A549 (cell line): ENCODE data around the gene S100A13.

ENCODE experiments used
- CEBPB ChIP-seq, 2 experiments: fragments of >200 bp in 1 of 2; sonication (Bioruptor Twin) in 1 of 2; formaldehyde crosslinking in 1 of 2; IDR thresholded peaks; 2 replicates each; pipeline ENCODE4 v1.6.1; 2012 to 2016
- CHD4 ChIP-seq: fragments of 200-600 bp; sonication (generic); IDR thresholded peaks from 2 replicates; pipeline ENCODE4 v1.6.1; 2016; ENCODE audit warnings: antibody characterized with exemption, mild to moderate bottlenecking, borderline replicate concordance
- CTCF ChIP-seq: fragments of >200 bp; sonication (Bioruptor Twin); formaldehyde crosslinking; IDR thresholded peaks from 3 replicates; pipeline ENCODE4 v1.5.1; 2016
- FOSL2 ChIP-seq, 2 experiments: fragments of 450-650 bp in 1 of 2; fragments of >200 bp in 1 of 2; sonication (Bioruptor Twin) in 1 of 2; formaldehyde crosslinking; IDR thresholded peaks; 2 replicates each; pipeline versions ENCODE4 v1.5.0 to v1.6.1; 2016 to 2020; ENCODE audit warnings: mild to moderate bottlenecking in 1 of 2, moderate library complexity in 1 of 2
- JUN ChIP-seq, 2 experiments: fragments of >200 bp; sonication (Bioruptor Twin); formaldehyde crosslinking; IDR thresholded peaks; 2 replicates in 1 of 2; 3 replicates in 1 of 2; pipeline ENCODE4 v1.6.1; 2016 to 2017
- JUNB ChIP-seq: fragments of >200 bp; sonication (Bioruptor Twin); formaldehyde crosslinking; IDR thresholded peaks from 2 replicates; pipeline ENCODE4 v1.6.1; 2016
- MAFK ChIP-seq: fragments of 450-650 bp; IDR thresholded peaks from 2 replicates; pipeline ENCODE4 v1.6.1; 2014; ENCODE audit not compliant: partially characterized antibody
- MAX ChIP-seq: IDR thresholded peaks from 2 replicates; pipeline ENCODE4 v1.6.1; 2012
- NR3C1 ChIP-seq: fragments of >200 bp; sonication (Bioruptor Twin); formaldehyde crosslinking; IDR thresholded peaks from 3 replicates; pipeline ENCODE4 v1.6.1; 2017
- POLR2A ChIP-seq: IDR thresholded peaks from 2 replicates; pipeline ENCODE4 v1.6.1; 2012; ENCODE audit warnings: mild to moderate bottlenecking, low read length
- REST ChIP-seq: fragments of 200-600 bp; sonication (generic); IDR thresholded peaks from 2 replicates; pipeline ENCODE4 v1.6.1; 2016; ENCODE audit warnings: antibody characterized with exemption, mild to moderate bottlenecking, moderate library complexity
- RFX5 ChIP-seq: fragments of 450-650 bp; IDR thresholded peaks from 2 replicates; pipeline ENCODE4 v1.7.1; 2014; ENCODE audit warnings: antibody characterized with exemption, mild to moderate bottlenecking, moderate library complexity
- TF ChIP-seq, protein P1 (sequence below): IDR thresholded peaks from 2 replicates; pipeline ENCODE4 v1.6.1; 2012
- TF ChIP-seq, protein P2 (sequence below): fragments of 450-650 bp; IDR thresholded peaks from 2 replicates; pipeline ENCODE4 v1.6.1; 2014; ENCODE audit warnings: antibody characterized with exemption

DNA sequence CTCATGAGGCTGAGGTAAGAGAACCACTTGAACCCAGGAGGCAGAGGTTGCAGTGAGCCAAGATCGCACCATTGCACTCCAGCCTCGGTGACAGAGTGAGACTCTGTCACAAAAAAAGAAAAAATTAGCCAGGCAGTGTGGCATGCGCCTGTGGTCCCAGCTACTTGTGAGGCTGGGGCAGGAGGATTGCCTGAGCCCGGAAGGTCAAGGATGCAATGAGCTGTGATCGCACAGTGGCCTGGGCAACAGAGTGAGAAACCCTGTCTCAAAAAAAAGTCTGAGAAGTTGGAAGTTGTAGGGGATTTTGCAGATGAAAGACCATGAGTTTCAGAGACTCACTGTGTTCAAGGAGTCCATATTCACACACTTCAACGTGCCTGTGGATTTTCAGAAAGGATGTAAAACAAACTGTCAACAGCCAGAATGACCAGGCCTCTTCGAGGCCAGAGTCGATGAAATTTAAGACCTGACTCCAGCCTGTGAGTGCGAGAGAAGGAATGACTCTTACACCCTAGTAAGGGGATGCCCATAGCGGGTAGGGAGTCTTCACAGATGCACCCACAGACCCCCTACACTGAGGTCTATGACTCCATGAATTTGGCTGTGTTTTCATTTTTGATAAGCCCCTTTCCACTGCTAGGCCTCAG is 2.2 kb downstream of the S100A13 start:
- no peak for TF ChIP-seq CTCF
- TF ChIP-seq POLR2A, result no peak
- TF ChIP-seq CHD4, result no peak
- TF ChIP-seq REST, result no peak
- TF ChIP-seq, protein P1, sequence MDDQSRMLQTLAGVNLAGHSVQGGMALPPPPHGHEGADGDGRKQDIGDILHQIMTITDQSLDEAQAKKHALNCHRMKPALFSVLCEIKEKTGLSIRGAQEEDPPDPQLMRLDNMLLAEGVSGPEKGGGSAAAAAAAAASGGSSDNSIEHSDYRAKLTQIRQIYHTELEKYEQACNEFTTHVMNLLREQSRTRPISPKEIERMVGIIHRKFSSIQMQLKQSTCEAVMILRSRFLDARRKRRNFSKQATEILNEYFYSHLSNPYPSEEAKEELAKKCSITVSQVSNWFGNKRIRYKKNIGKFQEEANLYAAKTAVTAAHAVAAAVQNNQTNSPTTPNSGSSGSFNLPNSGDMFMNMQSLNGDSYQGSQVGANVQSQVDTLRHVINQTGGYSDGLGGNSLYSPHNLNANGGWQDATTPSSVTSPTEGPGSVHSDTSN, result no peak
- TF ChIP-seq NR3C1, result no peak
- no peak for TF ChIP-seq CEBPB (IDR thresholded peaks at IDR 0.05)
- no peak for TF ChIP-seq JUN (IDR thresholded peaks at IDR 0.05)
- no peak for TF ChIP-seq FOSL2 (IDR thresholded peaks at IDR 0.05)
- TF ChIP-seq FOSL2 (CRISPR knock-in tag; IDR thresholded peaks at IDR 0.05), result no peak
- no peak for TF ChIP-seq MAFK
- TF ChIP-seq MAX, result no peak
- TF ChIP-seq RFX5, result no peak
- TF ChIP-seq, protein P2, sequence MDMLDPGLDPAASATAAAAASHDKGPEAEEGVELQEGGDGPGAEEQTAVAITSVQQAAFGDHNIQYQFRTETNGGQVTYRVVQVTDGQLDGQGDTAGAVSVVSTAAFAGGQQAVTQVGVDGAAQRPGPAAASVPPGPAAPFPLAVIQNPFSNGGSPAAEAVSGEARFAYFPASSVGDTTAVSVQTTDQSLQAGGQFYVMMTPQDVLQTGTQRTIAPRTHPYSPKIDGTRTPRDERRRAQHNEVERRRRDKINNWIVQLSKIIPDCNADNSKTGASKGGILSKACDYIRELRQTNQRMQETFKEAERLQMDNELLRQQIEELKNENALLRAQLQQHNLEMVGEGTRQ, result no peak
- no peak for TF ChIP-seq JUNB
